ENCODE data around the gene CHRNA4. TPM values are rescaled to one million over a fixed set of nuclear protein-coding genes. Genes with fewer than 3 reads are reported as not detected.
A peak's percentile ranks its signal among the peaks of the same experiment; 100 is the strongest.

The CHRNA4 gene
- total RNA-seq, 2 experiments from 2014 or later: not detected

- H3K9me3 Mint-ChIP-seq: peaks cover 8% of the 10 kb centered on the region
- TF ChIP-seq CTCF (IDR thresholded peaks at IDR 0.05): no peak
- H3K27me3 Mint-ChIP-seq: peaks cover 4% of the 10 kb centered on the region
- intact Hi-C loops (cut with micrococcal nuclease): no loop called here
- no peaks in the 10 kb centered on the region for H3K36me3 Mint-ChIP-seq (ENCODE audit: low read depth)
- POLR2A ChIA-PET: no interaction called here
- no peak overlapping the region for H3K4me3 Mint-ChIP-seq
- DNase-seq (no peak), ATAC-seq (no peak)
- CTCF ChIA-PET: no interaction called here
- peak overlapping the region; percentile 63 for H3K27ac Mint-ChIP-seq
- H3K4me1 Mint-ChIP-seq (ENCODE audit: low read depth): no peaks in the 10 kb centered on the region
These were observed 33.9 kb downstream of the CHRNA4 start for GRCh38 chr20:63327231-63327745.

- Mint-ChIP-seq H3K4me1 (ENCODE audit: low read depth) (no peaks in the 10 kb centered on the region), H3K27ac (peak overlapping the region; percentile 63), H3K9me3 (peaks cover 2% of the 10 kb centered on the region), H3K36me3 (ENCODE audit: low read depth) (no peaks in the 10 kb centered on the region), H3K27me3 (peaks cover under 1% of the 10 kb centered on the region), H3K4me3 (no peak overlapping the region)
- ATAC-seq (no peak), DNase-seq (no peak)
- POLR2A ChIA-PET: no interaction called here
- CTCF ChIA-PET: no interaction called here
- TF ChIP-seq CTCF (IDR thresholded peaks at IDR 0.05): no peak
- intact Hi-C loops (cut with micrococcal nuclease): no loop called here
These were observed 34.6 kb downstream of the CHRNA4 start for GRCh38 chr20:63326314-63327230.

- Mint-ChIP-seq H3K9me3 (no peaks in the 10 kb centered on the region), H3K4me3 (no peak overlapping the region), H3K36me3 (ENCODE audit: low read depth) (no peaks in the 10 kb centered on the region), H3K4me1 (ENCODE audit: low read depth) (no peaks in the 10 kb centered on the region), H3K27me3 (no peaks in the 10 kb centered on the region), H3K27ac (no peak overlapping the region)
- ChIA-PET CTCF (interaction anchor here (1.5 kb wide), 1 partner anchor 16 kb away, joined by 4 read pairs; no protein-coding TSS in a partner anchor), POLR2A (no interaction called here)
- TF ChIP-seq CTCF (IDR thresholded peaks at IDR 0.05): no peak
- intact Hi-C loops (cut with micrococcal nuclease): no loop called here
- DNase-seq (no peak), ATAC-seq (no peak)
These were observed 35.4 kb downstream of the CHRNA4 start for GRCh38 chr20:63325554-63326313.

GRCh38 chr20:63325021-63325471, 36.1 kb downstream of the CHRNA4 start:
- ChIA-PET POLR2A (no interaction called here), CTCF (interaction anchor here (1.5 kb wide), 1 partner anchor 15 kb away, joined by 4 read pairs; no protein-coding TSS in a partner anchor)
- Mint-ChIP-seq H3K4me1 (ENCODE audit: low read depth) (no peaks in the 10 kb centered on the region), H3K36me3 (ENCODE audit: low read depth) (no peaks in the 10 kb centered on the region), H3K27ac (no peak overlapping the region), H3K27me3 (no peaks in the 10 kb centered on the region), H3K9me3 (no peaks in the 10 kb centered on the region), H3K4me3 (no peak overlapping the region)
- DNase-seq (no peak), ATAC-seq (no peak)
- no peak for TF ChIP-seq CTCF (IDR thresholded peaks at IDR 0.05)
- intact Hi-C loops (cut with micrococcal nuclease): no loop called here
